Endothelial cell of umbilical vein (primary cell): ENCODE results near the gene ALG13.

ENCODE experiments used
- CTCF ChIP-seq, 2 donors: IDR thresholded peaks; 1 replicate in 1 of 2; 2 replicates in 1 of 2; pipeline ENCODE4 v1.5.1; 2011; ENCODE audit warnings: low read length in 2 of 2, mild to moderate bottlenecking in 2 of 2, moderate library complexity in 2 of 2, control low read depth in 1 of 2, inconsistent platforms in 1 of 2, low read depth in 1 of 2; ENCODE audit not compliant: insufficient read depth in 1 of 2; ENCODE audit errors: extremely low read depth in 1 of 2
- EZH2 ChIP-seq: IDR thresholded peaks from 2 replicates; pipeline ENCODE4 v1.6.1; 2012; ENCODE audit warnings: borderline replicate concordance, low read depth, mild to moderate bottlenecking, moderate library complexity, low read length, inconsistent platforms; ENCODE audit not compliant: severe bottlenecking
- GATA2 ChIP-seq: IDR thresholded peaks from 2 replicates; pipeline ENCODE4 v1.7.0; 2011; ENCODE audit warnings: low read depth, mild to moderate bottlenecking, moderate library complexity, mixed read lengths, low read length; ENCODE audit not compliant: insufficient read length, insufficient read depth
- JUN ChIP-seq: IDR thresholded peaks from 2 replicates; pipeline ENCODE4 v1.6.1; 2011; ENCODE audit warnings: borderline replicate concordance, low read depth; ENCODE audit not compliant: insufficient read length, insufficient read depth
- POLR2A ChIP-seq: IDR thresholded peaks from 2 replicates; pipeline ENCODE4 v1.6.1; 2012; ENCODE audit warnings: low read depth, mild to moderate bottlenecking, control low read depth, low read length

- TF ChIP-seq EZH2 (no peak), CTCF (IDR thresholded peaks at IDR 0.05; ENCODE audit: extremely low read depth in 1 of 2, insufficient read depth in 1 of 2, low read depth in 1 of 2, low read length in 2 of 2) (no peak), GATA2 (no peak), POLR2A (no peak), JUN (no peak)
These were observed 38.6 kb downstream of the ALG13 start for GRCh38 chrX:111719426-111720210.
